GM21367 (cell line): ENCODE measurements around the gene ADORA2A.

ENCODE experiments used
- ATAC-seq: cut with Tn5 transposase; IDR thresholded peaks from one replicate; pipeline ENCODE4 v1.9.1; 2021; ENCODE audit not compliant: unreplicated experiment

ADORA2A gene

GRCh38 chr22:24431309-24432034 lies 4.1 kb downstream of the ADORA2A start:
- ATAC-seq: no peak

- no peak for ATAC-seq
Measured at GRCh38 chr22:24432059-24432853, 4.9 kb downstream of the ADORA2A start.

- no peak for ATAC-seq
Measured at GRCh38 chr22:24433001-24433827, 5.8 kb downstream of the ADORA2A start.

GRCh38 chr22:24433828-24434470 lies 6.5 kb downstream of the ADORA2A start:
- peak; percentile 56 for ATAC-seq

- peak; percentile 38 for ATAC-seq
Measured at GRCh38 chr22:24434471-24435322, 7.3 kb downstream of the ADORA2A start.

GRCh38 chr22:24435323-24435645 lies 7.9 kb downstream of the ADORA2A start:
- no peak for ATAC-seq

GRCh38 chr22:24435861-24436371 lies 8.5 kb downstream of the ADORA2A start:
- ATAC-seq: no peak

- ATAC-seq: no peak
Measured at GRCh38 chr22:24436553-24436952, 9.2 kb downstream of the ADORA2A start.

- no peak for ATAC-seq
Measured at GRCh38 chr22:24437091-24437490, 9.7 kb downstream of the ADORA2A start.

GRCh38 chr22:24437741-24438328 lies 10.4 kb downstream of the ADORA2A start:
- no peak for ATAC-seq

GRCh38 chr22:24440270-24440717 lies 12.9 kb downstream of the ADORA2A start:
- no peak for ATAC-seq

- no peak for ATAC-seq
Measured at GRCh38 chr22:24440718-24441405, 13.5 kb downstream of the ADORA2A start.

- ATAC-seq: no peak
Measured at GRCh38 chr22:24441406-24442351, 14.3 kb downstream of the ADORA2A start.

- ATAC-seq: no peak
Measured at GRCh38 chr22:24442352-24442744, 14.9 kb downstream of the ADORA2A start.

- no peak for ATAC-seq
Measured at GRCh38 chr22:24443668-24444067, 16.3 kb downstream of the ADORA2A start.

GRCh38 chr22:24444251-24444650 lies 16.9 kb downstream of the ADORA2A start:
- ATAC-seq: no peak

GRCh38 chr22:24444729-24445466 lies 17.5 kb downstream of the ADORA2A start:
- no peak for ATAC-seq
